H1 (cell line): ENCODE measurements around the gene LRP1.

Source experiments
- BACH1 ChIP-seq: IDR thresholded peaks from 2 replicates; pipeline ENCODE4 v1.6.1; 2012; ENCODE audit warnings: low read length, improper control_type of control experiment
- CEBPB ChIP-seq: IDR thresholded peaks from 2 replicates; pipeline ENCODE4 v1.6.1; 2012; ENCODE audit warnings: low read depth, low read length
- CTCF ChIP-seq, 3 experiments: IDR thresholded peaks; 1 replicate in 2 of 3; 2 replicates in 1 of 3; pipeline versions ENCODE4 v1.5.1 to v1.6.1; 2011; ENCODE audit warnings: low read length in 3 of 3, mild to moderate bottlenecking in 3 of 3, inconsistent platforms in 2 of 3, low read depth in 1 of 3, moderate library complexity in 1 of 3; ENCODE audit not compliant: insufficient read depth in 1 of 3; ENCODE audit errors: control extremely low read depth in 1 of 3
- EGR1 ChIP-seq: IDR thresholded peaks from 2 replicates; pipeline ENCODE4 v1.6.1; 2011; ENCODE audit warnings: low read depth, low read length, borderline replicate concordance
- EP300 ChIP-seq, 2 experiments: IDR thresholded peaks; 1 replicate in 1 of 2; 2 replicates in 1 of 2; pipeline ENCODE4 v1.6.1; 2011 to 2012; ENCODE audit warnings: low read depth in 2 of 2, low read length in 2 of 2, mild to moderate bottlenecking in 2 of 2, borderline replicate concordance in 1 of 2, inconsistent platforms in 1 of 2, moderate library complexity in 1 of 2
- EZH2 ChIP-seq: fragments of 200-600 bp; sonication (generic); IDR thresholded peaks from 2 replicates; pipeline ENCODE4 v1.7.1; 2012; ENCODE audit warnings: low read depth, mild to moderate bottlenecking, moderate library complexity, low read length, inconsistent platforms; ENCODE audit not compliant: severe bottlenecking
- POLR2AphosphoS5 ChIP-seq: IDR thresholded peaks from 2 replicates; pipeline ENCODE4 v1.6.1; 2011; ENCODE audit warnings: low read depth, low read length
- RFX5 ChIP-seq: IDR thresholded peaks from 2 replicates; pipeline ENCODE4 v1.6.1; 2011; ENCODE audit warnings: low read depth, low read length, improper control_type of control experiment, borderline replicate concordance
- SP1 ChIP-seq: IDR thresholded peaks from 2 replicates; pipeline ENCODE4 v1.6.1; 2011; ENCODE audit warnings: low read depth, low read length
- SUZ12 ChIP-seq: fragments of 200-600 bp; sonication (generic); IDR thresholded peaks from 2 replicates; pipeline ENCODE4 v1.6.1; 2012; ENCODE audit warnings: mild to moderate bottlenecking, inconsistent platforms, low read length, moderate library complexity, mixed read lengths
- TCF12 ChIP-seq: IDR thresholded peaks from 2 replicates; pipeline ENCODE4 v1.6.1; 2011; ENCODE audit warnings: low read depth, mild to moderate bottlenecking, low read length
- ZNF274 ChIP-seq: IDR thresholded peaks from 2 replicates; pipeline ENCODE4 v1.7.0; 2012; ENCODE audit warnings: low read length, borderline replicate concordance; ENCODE audit errors: extremely low read depth
- TF ChIP-seq, protein P1 (sequence below): IDR thresholded peaks from 2 replicates; pipeline ENCODE4 v1.6.1; 2012; ENCODE audit warnings: inconsistent platforms

GRCh38 chr12:57196439-57196838 is 68.2 kb downstream of the LRP1 start:
- TF ChIP-seq, protein P1, sequence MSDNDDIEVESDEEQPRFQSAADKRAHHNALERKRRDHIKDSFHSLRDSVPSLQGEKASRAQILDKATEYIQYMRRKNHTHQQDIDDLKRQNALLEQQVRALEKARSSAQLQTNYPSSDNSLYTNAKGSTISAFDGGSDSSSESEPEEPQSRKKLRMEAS, result no peak
- TF ChIP-seq TCF12 (no peak), CTCF (IDR thresholded peaks at IDR 0.05; ENCODE audit: control extremely low read depth in 1 of 3, insufficient read depth in 1 of 3, low read depth in 1 of 3, low read length in 3 of 3) (no peak), ZNF274 (no peak), EGR1 (no peak), EZH2 (no peak), SP1 (no peak), SUZ12 (no peak), POLR2AphosphoS5 (no peak), RFX5 (no peak), EP300 (IDR thresholded peaks at IDR 0.05; ENCODE audit: borderline replicate concordance in 1 of 2, low read depth in 2 of 2, low read length in 2 of 2) (no peak), CEBPB (no peak), BACH1 (no peak)
